ENCODE results near the gene GRK5. TPM values are rescaled to one million over a fixed set of nuclear protein-coding genes. Genes with fewer than 3 reads are reported as not detected.

GRK5 gene
- total and polyA plus RNA-seq, 2 experiments from 2014 or later: 5.2 to 13.7 TPM

GRCh38 chr10:119505131-119505551, 297.8 kb downstream of the GRK5 start:
- H3K36me3 ChIP-seq (ENCODE audit: low read depth): no peaks in the 10 kb centered on the region
- H3K79me2 ChIP-seq (ENCODE audit: insufficient read depth): no peaks in the 10 kb centered on the region
- H3K27ac ChIP-seq: no peak overlapping the region
- DNase-seq: no peak
- TF ChIP-seq EZH2 (IDR thresholded peaks at IDR 0.05; ENCODE audit: insufficient read depth, poor library complexity, severe bottlenecking) (no peak), EZH2phosphoT487 (IDR thresholded peaks at IDR 0.05; ENCODE audit: insufficient read depth, low read depth) (no peak)
- H3K9ac ChIP-seq: no peak overlapping the region
- no peaks in the 10 kb centered on the region for H3K9me3 ChIP-seq (ENCODE audit: low read depth)
- H3K4me1 ChIP-seq (ENCODE audit: insufficient read depth): no peaks in the 10 kb centered on the region
- in situ Hi-C loops (cut with MboI): no loop called here
- no peak overlapping the region for H2AFZ ChIP-seq
- H3K9me2 ChIP-seq (ENCODE audit: insufficient read depth): no peaks in the 10 kb centered on the region
- H3F3A ChIP-seq (ENCODE audit: insufficient read depth): no peaks in the 10 kb centered on the region
- WGBS, 2 experiments (ENCODE audit: low coverage in 1 of 2, low lambda C conversion rate in 2 of 2, missing lambda C conversion rate in 2 of 2): 62 to 67% methylated on average over 12 of the region's 12 CpGs
- no peaks in the 10 kb centered on the region for H4K20me1 ChIP-seq (ENCODE audit: insufficient read depth)
- H3K4me3 ChIP-seq: no peak overlapping the region
- H3K27me3 ChIP-seq (replicated peaks; ENCODE audit: insufficient read depth): no peaks in the 10 kb centered on the region
- no peak overlapping the region for H3K4me2 ChIP-seq (ENCODE audit: unreplicated experiment)

Small RNA genes lying within 50 kb of the gene (microRNA-seq; reads per million reads assigned to microRNA genes)
- gene MIR4681 (ENCODE audit: borderline number of aligned reads): not detected

Small RNA genes lying within 50 kb of the gene (small RNA-seq; reads per million reads assigned to genes)
- not detected for gene MIR4681 (ENCODE audit: low read depth, low replicate concordance)
- gene RN7SL749P (ENCODE audit: low read depth, low replicate concordance): not detected

Other genes starting within 250 kb of the GRK5 start
- under 0.01 and 1.3 TPM in 2 replicates for gene NANOS1, start 177.9 kb upstream of the GRK5 start, total RNA-seq (2014; rRNA removed; shearing (Covaris generic))
- 0.15 and 0.18 TPM in 2 replicates for gene NANOS1, start 177.9 kb upstream of the GRK5 start, polyA plus RNA-seq (2016; fragmentation: Nextera tagmentation; extraction: Ambion mirVana)
- gene EIF3A, start 126.8 kb upstream of the GRK5 start, total RNA-seq (2014; rRNA removed; shearing (Covaris generic)): 91.3 and 98.6 TPM in 2 replicates
- 74.5 and 74.9 TPM in 2 replicates for gene EIF3A, start 126.8 kb upstream of the GRK5 start, polyA plus RNA-seq (2016; fragmentation: Nextera tagmentation; extraction: Ambion mirVana)
- gene DENND10, start 103.5 kb upstream of the GRK5 start, total RNA-seq (2014; rRNA removed; shearing (Covaris generic)): 76.1 and 91.3 TPM in 2 replicates
- gene DENND10, start 103.5 kb upstream of the GRK5 start, polyA plus RNA-seq (2016; fragmentation: Nextera tagmentation; extraction: Ambion mirVana): 77.9 and 82.9 TPM in 2 replicates
- 10.7 and 13.1 TPM in 2 replicates for gene SFXN4, start 41.9 kb upstream of the GRK5 start, total RNA-seq (2014; rRNA removed; shearing (Covaris generic))
- 17.4 and 17.6 TPM in 2 replicates for gene SFXN4, start 41.9 kb upstream of the GRK5 start, polyA plus RNA-seq (2016; fragmentation: Nextera tagmentation; extraction: Ambion mirVana)
- gene PRDX3, start 28.8 kb upstream of the GRK5 start, total RNA-seq (2014; rRNA removed; shearing (Covaris generic)): 246 TPM in 2 replicates
- 302 and 306 TPM in 2 replicates for gene PRDX3, start 28.8 kb upstream of the GRK5 start, polyA plus RNA-seq (2016; fragmentation: Nextera tagmentation; extraction: Ambion mirVana)